HT1080 (cell line): Measurements from ENCODE around the gene ERO1A. TPM values are rescaled to one million over a fixed set of nuclear protein-coding genes. Genes with fewer than 3 reads are reported as not detected.

Experiments used
- DNase-seq: peaks from one replicate; pipeline ENCODE4 v3.0.0-alpha.2; 2015; ENCODE audit warnings: low read depth
- total RNA-seq: library from RNA; depleted of rRNA; stranded (reverse); fragments of >200 nt; shearing (Covaris generic); gene quantifications from 2 replicates; pipeline ENCODE4 v1.2.3, GENCODE V29; 2014; rRNA removed

Gene ERO1A
- total RNA-seq, 1 experiment from 2014 or later = 112 TPM

GRCh38 chr14:52609445-52610044 is 85.8 kb downstream of the ERO1A start:
- no peak for DNase-seq

- no peak for DNase-seq
Measured at GRCh38 chr14:52607061-52607460, 88.3 kb downstream of the ERO1A start.

GRCh38 chr14:52602131-52602530 is 93.2 kb downstream of the ERO1A start:
- DNase-seq = no peak

GRCh38 chr14:52599974-52600373 is 95.4 kb downstream of the ERO1A start:
- no peak for DNase-seq

- no peak for DNase-seq
Measured at GRCh38 chr14:52598568-52598967, 96.8 kb downstream of the ERO1A start.

- DNase-seq = peak; percentile 35
Measured at GRCh38 chr14:52596861-52597260, 98.5 kb downstream of the ERO1A start.

- no peak for DNase-seq
Measured at GRCh38 chr14:52596320-52596719, 99.0 kb downstream of the ERO1A start.

- DNase-seq = no peak
Measured at GRCh38 chr14:52590318-52590717, 105.0 kb downstream of the ERO1A start.

Other genes with a start within 250 kb of the ERO1A start
- gene TXNDC16, start 143.1 kb downstream of the ERO1A start, total RNA-seq = 1.8 and 2.4 TPM in 2 replicates
- gene GPR137C, start 142.7 kb downstream of the ERO1A start, total RNA-seq = 0.16 and 0.20 TPM in 2 replicates
- 142 and 153 TPM in 2 replicates for gene PSMC6, start 11.6 kb upstream of the ERO1A start, total RNA-seq
- 6.8 and 9.7 TPM in 2 replicates for gene STYX, start 34.6 kb upstream of the ERO1A start, total RNA-seq
- gene GNPNAT1, start 96.0 kb upstream of the ERO1A start, total RNA-seq = 55.5 and 69.2 TPM in 2 replicates